BJ (cell line): ENCODE results near the gene GBP2. TPM values are rescaled to one million over a fixed set of nuclear protein-coding genes. Genes with fewer than 3 reads are reported as not detected.

Source experiments
- CTCF ChIA-PET: fragments of 350-600 bp; formaldehyde crosslinking; extraction: SDS; loops from one replicate; lab custom pipeline; 2021; ENCODE audit warnings: antibody characterized with exemption, inconsistent platforms; lab: Yijun Ruan, JAX
- POLR2A ChIA-PET: fragments of 300-600 bp; sonication (Branson Sonifier 250); formaldehyde crosslinking; extraction: SDS; loops from one replicate; lab custom pipeline; 2021; ENCODE audit warnings: antibody characterized with exemption; lab: Charles Lee
- DNase-seq: peaks from one replicate; pipeline ENCODE4 v3.0.0-alpha.2; 2011; ENCODE audit warnings: low read depth
- H3K27me3 ChIP-seq: 2 replicates; pipeline ENCODE4 v1.6.0; 2011; ENCODE audit warnings: low read length; ENCODE audit not compliant: control insufficient read depth, insufficient read depth
- H3K36me3 ChIP-seq: 2 replicates; pipeline ENCODE4 v1.5.1; 2011; ENCODE audit warnings: low read length; ENCODE audit not compliant: control insufficient read depth, insufficient read depth
- H3K4me3 ChIP-seq: 2 replicates; pipeline ENCODE4 v1.5.1; 2011; ENCODE audit warnings: low read depth, mild to moderate bottlenecking, control low read depth, low read length
- CTCF ChIP-seq: IDR thresholded peaks from 2 replicates; pipeline ENCODE4 v1.5.1; 2011; ENCODE audit warnings: low read depth, mild to moderate bottlenecking, control low read depth, inconsistent platforms, low read length, moderate library complexity; ENCODE audit not compliant: insufficient read depth
- polyA plus RNA-seq: library from polyadenylated mRNA; depleted of rRNA; stranded (reverse); fragments of >200 nt; gene quantifications from 2 replicates; pipeline ENCODE4 v1.2.3, GENCODE V29; 2011

Gene GBP2
- polyA plus RNA-seq, 1 experiment: 7.8 TPM

DNA sequence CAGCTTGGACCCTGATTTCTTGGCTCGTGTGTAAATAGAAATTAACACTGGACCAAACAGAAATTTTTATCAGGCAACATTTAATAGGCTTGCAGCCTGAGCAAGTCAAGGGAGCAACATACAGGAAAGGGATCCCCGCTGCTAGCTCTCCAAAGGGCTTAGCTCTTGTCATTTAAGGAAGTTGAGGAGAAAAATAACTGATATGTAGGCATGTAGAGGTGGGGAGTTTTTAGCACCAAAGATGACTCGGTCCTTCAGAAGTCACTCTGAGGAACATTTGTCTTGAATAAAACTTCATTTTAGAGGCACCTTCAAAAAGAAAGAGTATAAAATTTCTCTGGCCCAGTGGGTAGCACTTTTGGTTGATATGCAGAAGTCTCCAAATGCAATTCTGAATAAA lies 27.1 kb downstream of the GBP2 start:
- ChIA-PET POLR2A (no interaction called here), CTCF (interaction anchor here (0.7 kb wide), 1 partner anchor 19 kb away, joined by 3 read pairs; no protein-coding TSS in a partner anchor)
- TF ChIP-seq CTCF: no peak
- DNase-seq: no peak
- Histone ChIP-seq H3K27me3 (no peaks in the 10 kb centered on the region), H3K36me3 (no peaks in the 10 kb centered on the region), H3K4me3 (no peak overlapping the region)

DNA sequence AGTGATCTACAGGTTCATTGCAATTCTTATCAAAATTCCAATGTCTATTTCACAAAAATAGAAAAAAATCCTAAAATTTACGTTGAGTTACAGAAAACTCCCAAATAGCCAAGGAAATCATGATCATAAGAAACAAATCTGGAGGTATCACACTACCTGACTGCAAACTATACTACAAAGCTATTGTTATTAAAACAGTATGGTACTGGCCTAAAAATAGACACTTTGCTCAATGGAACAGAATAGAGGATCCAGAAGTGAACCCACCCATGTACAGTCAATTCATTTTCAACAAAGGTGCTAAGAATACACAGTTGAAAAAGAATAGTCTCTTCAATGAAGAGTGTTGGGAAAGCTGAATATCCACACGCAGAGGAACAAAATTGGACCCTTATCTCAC lies 30.2 kb downstream of the GBP2 start:
- H3K27me3 ChIP-seq: no peaks in the 10 kb centered on the region
- no peaks in the 10 kb centered on the region for H3K36me3 ChIP-seq
- H3K4me3 ChIP-seq: no peak overlapping the region
- POLR2A ChIA-PET: no interaction called here
- DNase-seq: no peak
- no peak for TF ChIP-seq CTCF
- CTCF ChIA-PET: no interaction called here

DNA sequence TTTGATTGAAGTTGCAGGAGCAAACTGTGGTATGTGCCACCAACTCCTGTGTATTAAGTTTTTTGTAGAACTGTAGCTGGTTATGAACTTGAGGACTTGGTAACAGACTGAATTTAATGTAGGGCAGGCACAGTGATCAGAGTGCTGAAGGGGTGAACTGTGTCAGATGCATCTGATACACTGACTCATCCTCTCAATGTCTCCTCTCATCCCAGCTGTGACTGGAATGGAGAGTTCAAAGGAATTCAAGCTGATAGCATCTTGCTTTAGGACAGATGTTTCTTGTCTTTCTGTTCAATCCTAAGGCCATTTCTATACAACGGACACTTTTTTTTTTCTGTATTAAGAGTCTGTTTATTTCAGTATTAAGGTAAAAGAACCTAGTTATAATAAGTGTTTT lies 36.0 kb downstream of the GBP2 start:
- no peaks in the 10 kb centered on the region for H3K36me3 ChIP-seq
- no peak for TF ChIP-seq CTCF
- ChIA-PET POLR2A (no interaction called here), CTCF (no interaction called here)
- no peak overlapping the region for H3K4me3 ChIP-seq
- H3K27me3 ChIP-seq: no peaks in the 10 kb centered on the region
- DNase-seq: no peak

DNA sequence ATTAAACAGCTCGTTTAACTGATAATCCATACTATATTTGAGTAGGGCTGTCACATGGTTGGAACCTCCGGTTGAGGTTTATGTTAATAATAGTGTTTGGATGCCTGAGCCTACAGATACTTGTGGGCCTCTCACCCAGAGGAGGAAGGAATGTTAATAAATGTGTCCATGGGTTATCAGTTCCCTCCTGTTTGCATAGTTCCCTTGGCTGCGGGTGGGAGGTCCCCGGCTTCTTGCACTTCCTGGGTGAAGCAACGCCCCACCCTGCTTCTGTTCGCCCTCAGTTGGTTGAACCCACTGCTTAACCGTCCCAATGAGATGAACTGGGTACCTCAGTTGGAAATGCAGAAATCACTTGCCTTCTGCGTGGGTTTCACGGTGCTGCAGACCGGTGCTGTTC lies 37.3 kb downstream of the GBP2 start:
- no peaks in the 10 kb centered on the region for H3K27me3 ChIP-seq
- no peak for DNase-seq
- ChIA-PET POLR2A (no interaction called here), CTCF (no interaction called here)
- H3K4me3 ChIP-seq: no peak overlapping the region
- H3K36me3 ChIP-seq: no peaks in the 10 kb centered on the region
- no peak for TF ChIP-seq CTCF

- POLR2A ChIA-PET: no interaction called here
- Histone ChIP-seq H3K4me3 (no peak overlapping the region), H3K36me3 (no peaks in the 10 kb centered on the region), H3K27me3 (no peaks in the 10 kb centered on the region)
- no peak for DNase-seq
- CTCF ChIA-PET: no interaction called here
- TF ChIP-seq CTCF: no peak
These were observed 38.7 kb downstream of the GBP2 start for GRCh38 chr1:89087241-89087640.
